ENCODE measurements around the gene MOB3A. TPM values are rescaled to one million over a fixed set of nuclear protein-coding genes. Genes with fewer than 3 reads are reported as not detected.
A peak's percentile ranks its signal among the peaks of the same experiment; 100 is the strongest.

Gene MOB3A
- total and polyA plus RNA-seq, 2 experiments from 2014 or later: 2.9 to 5.9 TPM

DNA sequence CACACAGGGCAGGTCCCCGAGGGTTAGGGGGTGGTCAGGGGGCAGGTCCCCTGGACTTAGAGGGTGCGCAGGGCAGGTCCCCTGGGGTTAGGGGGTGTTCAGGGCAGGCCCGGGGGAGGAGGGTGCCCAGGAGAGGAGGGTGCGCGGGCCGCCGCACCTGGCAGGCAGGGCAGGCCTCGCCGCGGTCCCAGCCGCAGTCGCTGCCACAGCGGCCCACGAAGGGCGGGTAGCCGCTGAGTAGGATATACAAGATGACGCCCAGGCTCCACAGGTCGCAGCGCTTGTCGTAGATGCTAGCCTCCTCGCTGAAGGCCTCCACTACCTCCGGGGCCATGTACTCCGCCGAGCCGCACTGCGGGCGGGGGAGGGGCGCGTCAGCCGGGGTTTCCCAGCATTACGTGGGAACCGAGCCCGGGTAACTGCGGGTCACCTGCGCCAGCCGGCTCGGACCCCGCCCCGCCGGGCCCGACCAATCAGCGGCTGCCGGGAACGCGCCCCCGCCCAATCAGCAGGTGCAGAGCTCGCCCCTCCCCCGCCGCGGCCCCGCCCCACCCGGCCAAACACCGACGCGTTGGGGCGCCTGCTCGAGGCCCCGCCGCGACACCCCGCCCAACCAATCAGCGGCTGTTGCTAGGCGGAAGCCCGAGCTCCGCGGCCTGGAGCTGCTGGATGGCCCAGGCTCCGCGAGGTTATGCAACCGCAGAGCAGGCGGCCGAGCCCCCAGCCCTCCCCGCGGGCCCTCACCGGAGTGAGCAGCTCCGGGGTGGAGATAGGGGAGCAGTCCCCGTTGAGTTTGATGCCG is 54.2 kb downstream of the MOB3A start (continued):
- TF ChIP-seq, protein P1, sequence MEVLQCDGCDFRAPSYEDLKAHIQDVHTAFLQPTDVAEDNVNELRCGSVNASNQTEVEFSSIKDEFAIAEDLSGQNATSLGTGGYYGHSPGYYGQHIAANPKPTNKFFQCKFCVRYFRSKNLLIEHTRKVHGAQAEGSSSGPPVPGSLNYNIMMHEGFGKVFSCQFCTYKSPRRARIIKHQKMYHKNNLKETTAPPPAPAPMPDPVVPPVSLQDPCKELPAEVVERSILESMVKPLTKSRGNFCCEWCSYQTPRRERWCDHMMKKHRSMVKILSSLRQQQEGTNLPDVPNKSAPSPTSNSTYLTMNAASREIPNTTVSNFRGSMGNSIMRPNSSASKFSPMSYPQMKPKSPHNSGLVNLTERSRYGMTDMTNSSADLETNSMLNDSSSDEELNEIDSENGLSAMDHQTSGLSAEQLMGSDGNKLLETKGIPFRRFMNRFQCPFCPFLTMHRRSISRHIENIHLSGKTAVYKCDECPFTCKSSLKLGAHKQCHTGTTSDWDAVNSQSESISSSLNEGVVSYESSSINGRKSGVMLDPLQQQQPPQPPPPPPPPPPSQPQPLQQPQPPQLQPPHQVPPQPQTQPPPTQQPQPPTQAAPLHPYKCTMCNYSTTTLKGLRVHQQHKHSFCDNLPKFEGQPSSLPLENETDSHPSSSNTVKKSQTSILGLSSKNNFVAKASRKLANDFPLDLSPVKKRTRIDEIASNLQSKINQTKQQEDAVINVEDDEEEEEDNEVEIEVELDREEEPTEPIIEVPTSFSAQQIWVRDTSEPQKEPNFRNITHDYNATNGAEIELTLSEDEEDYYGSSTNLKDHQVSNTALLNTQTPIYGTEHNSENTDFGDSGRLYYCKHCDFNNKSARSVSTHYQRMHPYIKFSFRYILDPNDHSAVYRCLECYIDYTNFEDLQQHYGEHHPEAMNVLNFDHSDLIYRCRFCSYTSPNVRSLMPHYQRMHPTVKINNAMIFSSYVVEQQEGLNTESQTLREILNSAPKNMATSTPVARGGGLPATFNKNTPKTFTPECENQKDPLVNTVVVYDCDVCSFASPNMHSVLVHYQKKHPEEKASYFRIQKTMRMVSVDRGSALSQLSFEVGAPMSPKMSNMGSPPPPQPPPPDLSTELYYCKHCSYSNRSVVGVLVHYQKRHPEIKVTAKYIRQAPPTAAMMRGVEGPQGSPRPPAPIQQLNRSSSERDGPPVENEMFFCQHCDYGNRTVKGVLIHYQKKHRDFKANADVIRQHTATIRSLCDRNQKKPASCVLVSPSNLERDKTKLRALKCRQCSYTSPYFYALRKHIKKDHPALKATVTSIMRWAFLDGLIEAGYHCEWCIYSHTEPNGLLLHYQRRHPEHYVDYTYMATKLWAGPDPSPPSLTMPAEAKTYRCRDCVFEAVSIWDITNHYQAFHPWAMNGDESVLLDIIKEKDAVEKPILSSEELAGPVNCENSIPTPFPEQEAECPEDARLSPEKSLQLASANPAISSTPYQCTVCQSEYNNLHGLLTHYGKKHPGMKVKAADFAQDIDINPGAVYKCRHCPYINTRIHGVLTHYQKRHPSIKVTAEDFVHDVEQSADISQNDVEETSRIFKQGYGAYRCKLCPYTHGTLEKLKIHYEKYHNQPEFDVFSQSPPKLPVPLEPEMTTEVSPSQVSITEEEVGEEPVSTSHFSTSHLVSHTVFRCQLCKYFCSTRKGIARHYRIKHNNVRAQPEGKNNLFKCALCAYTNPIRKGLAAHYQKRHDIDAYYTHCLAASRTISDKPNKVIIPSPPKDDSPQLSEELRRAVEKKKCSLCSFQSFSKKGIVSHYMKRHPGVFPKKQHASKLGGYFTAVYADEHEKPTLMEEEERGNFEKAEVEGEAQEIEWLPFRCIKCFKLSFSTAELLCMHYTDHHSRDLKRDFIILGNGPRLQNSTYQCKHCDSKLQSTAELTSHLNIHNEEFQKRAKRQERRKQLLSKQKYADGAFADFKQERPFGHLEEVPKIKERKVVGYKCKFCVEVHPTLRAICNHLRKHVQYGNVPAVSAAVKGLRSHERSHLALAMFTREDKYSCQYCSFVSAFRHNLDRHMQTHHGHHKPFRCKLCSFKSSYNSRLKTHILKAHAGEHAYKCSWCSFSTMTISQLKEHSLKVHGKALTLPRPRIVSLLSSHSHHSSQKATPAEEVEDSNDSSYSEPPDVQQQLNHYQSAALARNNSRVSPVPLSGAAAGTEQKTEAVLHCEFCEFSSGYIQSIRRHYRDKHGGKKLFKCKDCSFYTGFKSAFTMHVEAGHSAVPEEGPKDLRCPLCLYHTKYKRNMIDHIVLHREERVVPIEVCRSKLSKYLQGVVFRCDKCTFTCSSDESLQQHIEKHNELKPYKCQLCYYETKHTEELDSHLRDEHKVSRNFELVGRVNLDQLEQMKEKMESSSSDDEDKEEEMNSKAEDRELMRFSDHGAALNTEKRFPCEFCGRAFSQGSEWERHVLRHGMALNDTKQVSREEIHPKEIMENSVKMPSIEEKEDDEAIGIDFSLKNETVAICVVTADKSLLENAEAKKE (CRISPR knock-in tag; IDR thresholded peaks at IDR 0.05): no peak
- TF ChIP-seq CREB1 (CRISPR knock-in tag; IDR thresholded peaks at IDR 0.05; ENCODE audit: low read depth) (peak; percentile 65), EZH2 (IDR thresholded peaks at IDR 0.05; ENCODE audit: low read depth, unreplicated experiment) (no peak), ZNF114 (CRISPR knock-in tag; IDR thresholded peaks at IDR 0.05) (no peak), ZNF331 (CRISPR knock-in tag; IDR thresholded peaks at IDR 0.05; ENCODE audit: low read depth) (no peak), STAT1 (IDR thresholded peaks at IDR 0.05; ENCODE audit: unreplicated experiment) (no peak), JUNB (IDR thresholded peaks at IDR 0.05; ENCODE audit: unreplicated experiment) (no peak)
- TF ChIP-seq, protein P2, sequence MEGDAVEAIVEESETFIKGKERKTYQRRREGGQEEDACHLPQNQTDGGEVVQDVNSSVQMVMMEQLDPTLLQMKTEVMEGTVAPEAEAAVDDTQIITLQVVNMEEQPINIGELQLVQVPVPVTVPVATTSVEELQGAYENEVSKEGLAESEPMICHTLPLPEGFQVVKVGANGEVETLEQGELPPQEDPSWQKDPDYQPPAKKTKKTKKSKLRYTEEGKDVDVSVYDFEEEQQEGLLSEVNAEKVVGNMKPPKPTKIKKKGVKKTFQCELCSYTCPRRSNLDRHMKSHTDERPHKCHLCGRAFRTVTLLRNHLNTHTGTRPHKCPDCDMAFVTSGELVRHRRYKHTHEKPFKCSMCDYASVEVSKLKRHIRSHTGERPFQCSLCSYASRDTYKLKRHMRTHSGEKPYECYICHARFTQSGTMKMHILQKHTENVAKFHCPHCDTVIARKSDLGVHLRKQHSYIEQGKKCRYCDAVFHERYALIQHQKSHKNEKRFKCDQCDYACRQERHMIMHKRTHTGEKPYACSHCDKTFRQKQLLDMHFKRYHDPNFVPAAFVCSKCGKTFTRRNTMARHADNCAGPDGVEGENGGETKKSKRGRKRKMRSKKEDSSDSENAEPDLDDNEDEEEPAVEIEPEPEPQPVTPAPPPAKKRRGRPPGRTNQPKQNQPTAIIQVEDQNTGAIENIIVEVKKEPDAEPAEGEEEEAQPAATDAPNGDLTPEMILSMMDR (conservative IDR thresholded peaks at IDR 0.05; ENCODE audit: low read depth in 2 of 2): no peak
